Measurements from ENCODE around the gene AQP5.

AQP5 gene

DNA sequence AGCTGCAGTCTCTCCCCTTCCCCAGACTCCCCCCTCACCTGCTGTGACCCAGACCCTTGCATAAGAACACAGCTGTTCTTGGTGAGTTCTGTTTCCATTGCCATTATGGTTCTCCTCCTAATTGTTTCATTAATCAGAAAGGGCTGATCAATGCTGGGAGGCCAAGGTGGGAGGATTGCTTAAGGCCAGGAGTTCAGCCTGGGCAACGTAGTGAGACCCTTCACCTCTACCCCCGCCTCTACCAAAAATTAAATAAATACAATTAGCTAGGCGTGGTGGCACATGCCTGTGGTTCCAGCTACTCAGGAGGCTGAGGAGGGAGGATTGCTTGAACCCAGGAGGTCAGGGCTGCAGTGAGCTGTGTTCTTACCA lies 40.8 kb upstream of the AQP5 start:
- H3K4me3 ChIP-seq (ENCODE audit: low read depth, low read length): no peak overlapping the region
- no peak for TF ChIP-seq CTCF (conservative IDR thresholded peaks at IDR 0.05; ENCODE audit: low read depth, low read length)
- no peak for DNase-seq (ENCODE audit: low read depth)

DNA sequence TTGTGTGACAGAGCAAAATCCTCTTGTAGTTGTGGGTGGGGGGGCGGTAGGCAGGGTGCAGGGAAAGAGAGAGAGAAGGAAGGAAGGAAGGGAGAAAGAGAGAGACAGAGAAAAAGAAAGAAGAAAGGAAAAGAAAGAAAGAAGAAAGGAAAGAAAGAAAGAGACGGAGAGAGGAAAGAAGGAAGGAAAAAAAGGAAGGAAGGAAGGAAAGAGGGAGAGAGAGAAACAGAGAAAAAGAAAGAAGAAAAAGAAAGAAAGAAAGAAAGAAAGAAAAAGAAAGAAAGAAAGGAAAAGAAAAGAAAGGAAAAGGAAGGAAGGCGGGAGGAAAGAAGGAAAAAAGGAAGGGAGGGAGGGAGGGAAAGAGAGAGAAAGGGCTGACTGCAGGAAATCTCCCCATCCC lies 40.4 kb upstream of the AQP5 start:
- H3K4me3 ChIP-seq (ENCODE audit: low read depth, low read length): no peak overlapping the region
- TF ChIP-seq CTCF (conservative IDR thresholded peaks at IDR 0.05; ENCODE audit: low read depth, low read length): no peak
- DNase-seq (ENCODE audit: low read depth): no peak

- no peak for TF ChIP-seq CTCF (conservative IDR thresholded peaks at IDR 0.05; ENCODE audit: low read depth, low read length)
- no peak for DNase-seq (ENCODE audit: low read depth)
- no peak overlapping the region for H3K4me3 ChIP-seq (ENCODE audit: low read depth, low read length)
These were observed 39.7 kb upstream of the AQP5 start for GRCh38 chr12:49921936-49922335.

DNA sequence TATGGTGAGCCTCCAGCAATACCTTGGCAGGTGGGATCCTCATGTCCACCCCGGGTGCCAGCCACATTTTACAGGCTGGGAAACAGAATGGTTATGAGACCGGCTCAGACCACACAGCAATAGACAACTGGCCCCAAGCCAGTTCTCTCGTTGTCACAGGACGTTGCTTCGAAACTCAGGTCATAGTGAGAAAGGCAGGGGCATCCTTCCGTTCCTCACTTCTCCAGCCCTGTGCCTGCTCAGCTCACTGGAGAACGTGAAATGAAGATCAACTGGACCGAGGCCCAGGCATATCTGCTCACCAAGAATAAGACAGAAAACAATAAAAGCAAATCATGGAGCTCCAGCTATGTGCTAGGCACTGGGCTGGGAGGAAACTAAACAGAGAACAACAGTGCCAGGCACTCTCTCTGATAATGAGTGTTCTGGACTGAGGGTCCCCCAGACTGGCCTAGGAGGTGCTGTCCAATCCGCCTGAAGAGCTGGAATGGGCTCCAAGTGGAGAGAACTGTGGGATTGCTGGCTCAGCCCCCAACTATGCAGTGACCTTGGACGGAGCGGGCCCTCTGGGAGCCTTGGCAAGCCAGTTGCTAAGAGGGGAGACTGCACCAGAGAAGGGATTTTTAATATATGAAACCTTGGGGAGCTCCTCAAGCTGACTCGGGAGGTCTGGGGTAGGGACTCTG lies 39.2 kb upstream of the AQP5 start:
- no peak overlapping the region for H3K4me3 ChIP-seq (ENCODE audit: low read depth, low read length)
- TF ChIP-seq CTCF (conservative IDR thresholded peaks at IDR 0.05; ENCODE audit: low read depth, low read length): no peak
- no peak for DNase-seq (ENCODE audit: low read depth)

DNA sequence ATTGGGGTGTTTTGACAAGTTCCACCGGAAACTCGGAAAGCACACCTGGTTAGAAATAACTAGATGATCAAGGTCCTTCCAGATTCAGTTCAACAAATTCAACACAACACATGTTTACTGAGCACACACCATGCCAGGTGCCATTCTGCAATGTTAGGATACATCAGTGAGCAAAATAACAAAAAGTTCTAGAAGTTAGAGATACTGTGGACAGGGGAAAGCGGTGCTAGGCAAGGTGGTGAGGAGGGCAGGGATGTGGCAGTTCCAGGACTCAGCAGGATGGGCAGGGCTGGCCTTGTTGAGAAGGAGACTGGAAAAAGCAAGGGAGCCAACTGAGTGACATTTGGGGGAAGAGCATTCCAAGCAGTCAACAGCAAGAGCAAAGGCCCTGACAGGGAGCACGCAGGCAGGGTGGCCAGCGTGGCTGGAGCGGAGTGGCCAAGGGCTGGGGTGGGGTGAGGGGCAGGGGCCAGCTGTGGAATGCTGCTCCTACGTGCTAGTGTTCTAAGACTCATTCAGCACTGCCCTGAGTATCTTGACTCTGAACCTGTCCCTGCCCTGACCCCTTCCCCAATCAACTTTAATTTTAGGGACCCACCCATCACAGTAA lies 38.5 kb upstream of the AQP5 start:
- no peak for DNase-seq (ENCODE audit: low read depth)
- no peak overlapping the region for H3K4me3 ChIP-seq (ENCODE audit: low read depth, low read length)

DNA sequence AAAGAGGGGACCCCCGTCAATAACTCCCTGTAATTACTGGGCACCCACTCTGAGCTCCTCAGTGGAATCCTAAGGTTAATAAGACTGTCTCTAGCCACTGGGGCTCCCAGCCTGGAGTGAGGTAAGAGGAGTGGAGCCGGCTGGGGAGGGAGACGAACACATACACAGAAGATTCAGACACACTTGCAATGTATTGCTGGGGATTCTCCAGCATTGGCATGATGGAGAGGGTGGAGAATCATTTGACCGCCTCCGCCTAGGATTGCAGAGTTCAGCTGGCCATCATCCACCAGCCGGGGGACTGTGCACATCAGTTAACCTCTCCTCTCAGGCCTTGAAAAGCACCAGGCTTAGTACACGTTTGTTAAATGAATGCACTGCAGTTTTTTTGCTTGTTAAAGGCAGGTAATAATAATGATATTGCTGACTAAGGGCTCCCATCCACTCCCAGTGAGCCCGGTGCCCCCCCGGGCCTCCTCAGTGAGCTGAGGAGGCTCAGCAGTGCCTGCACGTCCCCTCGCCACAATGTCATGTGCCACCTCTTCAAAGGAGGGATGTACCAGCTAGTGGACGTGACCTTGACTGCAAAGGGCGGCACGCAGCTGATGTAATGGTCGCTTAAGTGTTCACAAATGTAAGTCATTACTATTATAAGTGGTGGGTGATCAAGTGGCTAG lies 37.7 kb upstream of the AQP5 start:
- no peak for DNase-seq (ENCODE audit: low read depth)
- no peak overlapping the region for H3K4me3 ChIP-seq (ENCODE audit: low read depth, low read length)
- TF ChIP-seq CTCF (conservative IDR thresholded peaks at IDR 0.05; ENCODE audit: low read depth, low read length): no peak

More for the DNA sequence above, 38.5 kb upstream of the AQP5 start:
- no peak for TF ChIP-seq CTCF (conservative IDR thresholded peaks at IDR 0.05; ENCODE audit: low read depth, low read length)
